HG03354 (cell line): Measurements from ENCODE around the gene WDR74.

ENCODE experiments used
- ATAC-seq: cut with Tn5 transposase; IDR thresholded peaks from one replicate; pipeline ENCODE4 v1.9.1; 2021; ENCODE audit warnings: mild to moderate bottlenecking; ENCODE audit not compliant: unreplicated experiment, poor library complexity, severe bottlenecking

WDR74 gene

DNA sequence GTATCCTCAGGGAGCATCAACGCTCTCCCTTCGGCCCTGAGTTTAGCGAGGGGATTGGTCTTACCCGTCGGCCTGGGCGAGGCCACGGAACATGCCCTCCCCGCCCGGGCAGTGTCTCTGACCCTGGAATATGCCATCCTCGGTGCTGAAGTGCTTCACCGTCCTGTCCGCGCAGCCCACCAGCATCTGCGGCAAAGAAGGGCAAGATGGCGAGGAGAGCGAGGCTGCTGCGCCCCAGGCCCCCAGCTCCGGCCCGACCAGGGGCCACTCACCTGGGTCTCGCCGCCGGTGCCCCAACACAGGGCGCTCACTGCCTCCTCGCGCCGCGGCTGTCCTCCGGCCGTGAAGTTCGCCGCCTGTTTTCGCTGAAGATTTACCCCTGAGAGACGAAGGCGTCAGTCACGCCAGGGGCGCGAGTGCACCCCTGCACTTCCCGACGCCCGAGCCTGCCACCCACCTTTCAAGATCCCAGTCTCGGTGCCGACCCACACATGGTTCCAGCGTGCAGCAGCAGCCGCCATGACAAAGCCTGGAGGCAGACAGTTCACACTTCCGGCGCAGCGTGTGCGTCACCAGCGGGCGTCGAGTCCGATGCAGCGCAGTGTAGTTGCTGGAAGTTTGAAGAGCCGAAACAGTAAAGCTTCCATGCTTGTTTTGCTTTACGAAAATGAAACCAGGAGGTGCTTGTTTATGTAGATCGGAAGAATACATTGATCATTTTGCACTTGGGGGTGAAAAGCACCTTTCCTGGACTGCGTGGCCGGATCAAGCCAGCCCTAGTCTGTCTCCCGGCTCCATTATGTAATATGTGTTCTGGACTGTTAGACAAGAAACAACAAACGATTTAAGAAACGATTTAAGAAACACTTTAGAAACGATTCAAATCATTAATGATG, at the start of gene WDR74:
Gene WDR74 (minus strand): TSS at position 541 of the 896 bp plus-strand sequence. CDS start 20 bp downstream, at position 521.
- ATAC-seq: peak; percentile 49

DNA sequence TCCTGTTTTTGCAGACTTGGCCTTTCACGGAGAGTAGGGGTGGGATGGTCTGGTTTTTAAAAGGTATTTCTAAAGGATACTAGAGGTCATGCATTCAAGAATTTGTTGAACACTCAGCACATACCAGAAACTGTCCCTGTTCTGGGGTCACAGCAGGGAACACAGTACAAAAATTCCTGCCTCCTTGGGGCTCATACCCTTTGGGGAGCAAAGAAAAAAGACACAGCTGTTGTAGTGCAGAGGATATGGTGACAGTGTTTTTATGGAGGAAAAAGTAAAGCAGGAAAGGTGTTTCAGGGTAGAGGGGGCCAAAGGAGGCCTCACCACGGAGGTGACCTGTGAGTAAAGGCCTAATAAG, 49.7 kb upstream of the WDR74 start:
- no peak for ATAC-seq

DNA sequence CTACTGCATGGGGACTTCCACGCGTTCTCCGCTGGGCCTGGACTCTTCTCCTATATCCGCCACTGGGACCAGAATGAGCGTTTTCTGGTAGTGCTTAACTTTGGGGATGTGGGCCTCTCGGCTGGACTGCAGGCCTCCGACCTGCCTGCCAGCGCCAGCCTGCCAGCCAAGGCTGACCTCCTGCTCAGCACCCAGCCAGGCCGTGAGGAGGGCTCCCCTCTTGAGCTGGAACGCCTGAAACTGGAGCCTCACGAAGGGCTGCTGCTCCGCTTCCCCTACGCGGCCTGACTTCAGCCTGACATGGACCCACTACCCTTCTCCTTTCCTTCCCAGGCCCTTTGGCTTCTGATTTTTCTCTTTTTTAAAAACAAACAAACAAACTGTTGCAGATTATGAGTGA, 49.0 kb upstream of the WDR74 start:
- ATAC-seq: no peak

DNA sequence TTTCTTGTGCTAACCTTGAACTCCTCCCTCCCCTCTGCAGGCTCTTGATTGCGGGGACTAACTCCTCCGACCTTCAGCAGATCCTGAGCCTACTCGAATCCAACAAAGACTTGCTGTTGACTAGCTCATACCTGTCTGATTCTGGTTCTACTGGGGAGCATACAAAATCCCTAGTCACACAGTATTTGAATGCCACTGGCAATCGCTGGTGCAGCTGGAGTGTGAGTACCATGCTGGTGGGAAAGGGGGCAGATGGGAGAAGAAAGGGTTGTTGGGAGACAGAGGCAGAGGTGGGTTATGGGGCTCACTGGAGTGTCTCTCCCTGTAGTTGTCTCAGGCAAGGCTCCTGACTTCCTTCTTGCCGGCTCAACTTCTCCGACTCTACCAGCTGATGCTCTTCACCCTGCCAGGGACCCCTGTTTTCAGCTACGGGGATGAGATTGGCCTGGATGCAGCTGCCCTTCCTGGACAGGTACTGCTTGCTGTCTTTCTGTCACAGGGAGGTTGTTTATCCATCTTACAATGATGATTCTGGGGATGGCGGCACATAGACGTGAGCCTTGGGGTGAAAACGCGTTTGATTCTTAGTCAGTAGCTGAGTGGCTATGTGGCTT, 45.9 kb upstream of the WDR74 start:
- ATAC-seq: no peak

DNA sequence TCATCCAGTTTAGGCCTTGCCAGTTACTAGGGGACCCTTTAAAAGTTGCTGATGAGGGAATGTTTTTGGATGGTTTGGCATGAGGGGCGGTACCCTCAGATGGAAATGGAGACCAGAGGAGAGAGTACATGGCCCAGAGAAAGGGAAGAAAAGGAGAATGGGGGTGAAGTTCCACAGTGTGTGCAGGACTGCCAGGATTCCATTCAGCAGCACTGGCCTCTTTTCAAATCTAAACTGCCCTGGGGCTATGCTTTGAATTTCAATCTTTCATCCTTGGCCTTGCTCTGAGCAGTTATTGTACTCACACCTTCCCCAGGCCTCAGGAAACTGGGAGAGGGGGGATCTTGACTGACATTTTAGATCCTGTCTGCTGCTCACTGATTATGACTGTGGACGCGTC, 44.3 kb upstream of the WDR74 start:
- ATAC-seq: no peak

DNA sequence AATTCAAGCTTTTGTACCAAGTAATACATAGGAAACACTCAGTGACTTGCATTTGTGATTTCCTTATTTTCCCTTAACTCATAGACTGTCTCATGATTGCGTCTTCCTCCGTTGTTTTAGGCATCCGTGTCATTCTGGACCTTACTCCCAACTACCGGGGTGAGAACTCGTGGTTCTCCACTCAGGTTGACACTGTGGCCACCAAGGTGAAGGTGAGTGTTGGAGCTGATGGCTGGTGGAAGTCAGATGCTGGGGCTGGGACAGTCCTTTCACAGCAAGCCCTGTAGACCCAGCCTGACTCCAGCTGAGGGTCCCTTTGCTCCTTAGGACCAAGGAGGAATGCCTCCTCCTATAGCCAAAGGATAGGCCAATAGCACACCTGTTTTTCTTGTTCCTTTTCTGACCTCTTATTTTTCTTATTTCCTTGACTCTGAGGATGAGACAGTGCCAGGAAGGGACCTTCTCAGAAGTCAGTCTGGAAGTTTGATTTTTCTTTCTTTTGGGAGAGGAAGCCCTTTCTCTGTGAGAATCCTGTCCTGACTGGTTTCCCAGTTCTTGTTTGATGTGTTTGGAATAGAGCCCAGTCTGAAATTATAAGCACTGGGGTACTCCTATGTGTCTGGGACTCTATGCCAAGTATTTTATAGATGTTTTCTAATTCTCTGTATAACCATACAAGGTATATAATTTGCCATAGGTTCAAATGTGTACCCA, 43.6 kb upstream of the WDR74 start:
- no peak for ATAC-seq

DNA sequence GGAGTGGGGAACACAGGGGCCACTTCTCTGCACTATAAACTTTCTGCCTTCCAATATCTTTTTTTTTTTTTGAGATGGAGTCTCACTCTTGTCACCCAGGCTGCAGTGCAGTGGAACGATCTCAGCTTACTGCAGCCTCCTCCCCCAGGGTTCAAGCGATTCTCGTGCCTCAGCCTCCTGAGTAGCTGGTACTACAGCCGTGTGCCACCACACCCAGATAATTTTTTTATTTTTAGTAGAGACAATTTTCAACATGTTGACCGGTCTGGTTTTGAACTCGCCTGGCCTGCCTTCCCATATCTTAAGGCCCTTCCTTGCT, 43.0 kb upstream of the WDR74 start:
- no peak for ATAC-seq

DNA sequence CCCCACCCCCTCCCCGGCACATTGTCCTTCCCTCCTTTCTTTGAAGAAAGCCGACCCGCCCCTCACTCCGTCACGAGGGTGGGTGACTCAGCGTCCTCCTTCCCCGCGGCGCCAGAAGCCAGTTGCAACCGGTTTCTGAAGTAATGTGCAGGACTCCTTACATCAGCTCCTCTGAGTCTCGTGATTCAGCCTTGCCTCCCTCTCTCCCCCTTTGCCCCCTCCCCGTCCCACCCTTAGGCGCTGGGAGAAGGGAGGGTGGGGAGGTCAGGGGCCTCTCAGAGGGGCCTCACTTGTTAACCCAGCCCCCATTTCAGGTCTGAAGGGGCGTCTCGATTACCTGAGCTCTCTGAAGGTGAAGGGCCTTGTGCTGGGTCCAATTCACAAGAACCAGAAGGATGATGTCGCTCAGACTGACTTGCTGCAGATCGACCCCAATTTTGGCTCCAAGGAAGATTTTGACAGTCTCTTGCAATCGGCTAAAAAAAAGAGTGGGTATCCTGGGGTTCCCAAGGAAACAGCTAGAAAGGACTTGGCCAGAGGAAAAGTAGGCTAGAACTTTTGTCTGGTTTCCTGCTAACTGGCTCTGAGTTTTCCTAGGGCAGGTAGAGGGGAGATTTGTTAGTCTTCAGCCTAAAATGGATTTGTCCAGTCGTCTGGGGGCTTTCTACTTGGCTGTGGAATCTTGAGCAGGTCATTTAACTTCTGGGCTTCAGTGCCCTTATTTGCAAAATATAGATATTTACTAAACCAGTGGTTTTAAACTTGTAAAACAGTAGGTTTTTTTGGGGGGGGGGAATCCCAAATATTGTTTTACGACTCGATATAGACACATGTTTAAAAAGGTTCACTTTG, 42.4 kb upstream of the WDR74 start:
- peak; percentile 55 for ATAC-seq

DNA sequence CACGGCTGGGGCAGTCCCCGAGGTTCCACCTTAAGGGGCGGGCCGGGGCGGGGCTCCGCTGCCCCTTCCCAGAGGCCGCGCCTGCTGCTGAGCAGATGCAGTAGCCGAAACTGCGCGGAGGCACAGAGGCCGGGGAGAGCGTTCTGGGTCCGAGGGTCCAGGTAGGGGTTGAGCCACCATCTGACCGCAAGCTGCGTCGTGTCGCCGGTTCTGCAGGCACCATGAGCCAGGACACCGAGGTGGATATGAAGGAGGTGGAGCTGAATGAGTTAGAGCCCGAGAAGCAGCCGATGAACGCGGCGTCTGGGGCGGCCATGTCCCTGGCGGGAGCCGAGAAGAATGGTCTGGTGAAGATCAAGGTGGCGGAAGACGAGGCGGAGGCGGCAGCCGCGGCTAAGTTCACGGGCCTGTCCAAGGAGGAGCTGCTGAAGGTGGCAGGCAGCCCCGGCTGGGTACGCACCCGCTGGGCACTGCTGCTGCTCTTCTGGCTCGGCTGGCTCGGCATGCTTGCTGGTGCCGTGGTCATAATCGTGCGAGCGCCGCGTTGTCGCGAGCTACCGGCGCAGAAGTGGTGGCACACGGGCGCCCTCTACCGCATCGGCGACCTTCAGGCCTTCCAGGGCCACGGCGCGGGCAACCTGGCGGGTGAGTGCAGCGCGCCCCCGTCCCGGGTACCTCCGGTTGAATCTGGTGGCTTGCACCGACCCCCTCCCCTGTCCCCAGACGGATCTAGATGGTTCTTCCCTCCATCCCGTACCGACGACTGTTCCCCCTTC, 41.6 kb upstream of the WDR74 start, which contains the start of gene SLC3A2:
Gene SLC3A2 (plus strand): TSS at position 94 of the 776 bp plus-strand sequence. CDS start 128 bp downstream, at position 222.
- ATAC-seq: peak; percentile 78

DNA sequence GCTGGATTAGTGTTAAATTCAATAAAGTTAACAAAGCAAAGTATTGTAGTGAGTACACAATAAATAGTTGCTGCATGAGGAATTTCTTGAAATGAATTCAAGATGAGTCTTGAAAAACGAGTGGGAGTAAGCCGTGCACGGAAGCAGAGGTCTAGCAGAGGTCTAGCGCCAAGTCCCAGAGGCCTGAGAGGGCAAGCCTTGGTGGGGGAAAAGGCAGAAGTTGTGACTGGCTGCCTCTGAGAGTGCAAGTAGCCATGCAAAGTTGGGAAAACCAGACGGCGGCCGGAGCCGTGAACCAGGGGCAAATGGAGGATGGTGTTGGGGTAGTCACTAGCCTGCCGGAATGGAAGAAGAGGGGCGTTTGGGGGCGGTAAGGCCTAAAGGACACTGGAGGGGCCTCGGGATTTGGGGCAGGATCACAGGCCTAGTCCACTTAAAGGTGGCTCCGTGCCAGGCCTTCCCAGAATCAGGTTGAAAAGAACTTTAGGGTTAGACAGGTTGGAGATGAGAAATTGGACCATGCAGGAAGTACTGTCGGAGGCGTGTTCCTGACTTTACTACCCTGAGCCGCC, 40.9 kb upstream of the WDR74 start:
- peak; percentile 23 for ATAC-seq

DNA sequence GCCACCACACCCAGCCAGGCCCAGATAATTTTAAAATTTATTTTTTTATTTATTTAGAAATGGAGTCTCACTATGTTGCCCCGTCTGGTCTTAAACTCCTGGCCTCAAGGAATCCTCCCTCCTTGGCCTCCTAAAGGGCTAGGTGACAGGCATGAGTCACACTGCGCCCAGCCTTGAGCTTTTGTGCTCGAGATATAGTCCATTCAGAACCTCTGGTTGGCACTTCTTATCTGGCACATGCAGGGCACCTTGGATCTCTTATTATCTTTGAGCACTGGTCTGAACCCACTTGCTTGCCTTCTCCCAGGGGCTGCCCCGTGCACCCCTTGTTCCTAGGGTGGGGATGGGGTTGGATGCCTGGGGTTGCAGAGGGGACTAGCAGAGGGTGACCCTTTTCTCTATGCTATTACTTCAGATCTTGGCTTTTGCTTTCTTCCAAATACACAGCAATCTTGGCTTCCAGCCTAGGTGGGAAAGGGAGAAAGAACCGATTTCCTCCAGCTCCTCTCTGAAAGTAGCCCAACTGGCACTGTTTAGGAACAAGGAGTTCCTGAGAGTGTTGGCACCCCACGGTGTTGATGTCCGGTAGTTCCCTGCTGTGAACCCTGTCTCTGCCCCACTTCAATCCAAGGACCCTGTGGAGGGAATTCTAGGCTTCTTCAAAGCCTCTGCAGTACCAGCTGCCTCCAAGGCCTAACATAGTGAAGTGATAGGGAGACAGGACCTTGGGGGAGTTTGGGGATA, 40.0 kb upstream of the WDR74 start:
- ATAC-seq: no peak

DNA sequence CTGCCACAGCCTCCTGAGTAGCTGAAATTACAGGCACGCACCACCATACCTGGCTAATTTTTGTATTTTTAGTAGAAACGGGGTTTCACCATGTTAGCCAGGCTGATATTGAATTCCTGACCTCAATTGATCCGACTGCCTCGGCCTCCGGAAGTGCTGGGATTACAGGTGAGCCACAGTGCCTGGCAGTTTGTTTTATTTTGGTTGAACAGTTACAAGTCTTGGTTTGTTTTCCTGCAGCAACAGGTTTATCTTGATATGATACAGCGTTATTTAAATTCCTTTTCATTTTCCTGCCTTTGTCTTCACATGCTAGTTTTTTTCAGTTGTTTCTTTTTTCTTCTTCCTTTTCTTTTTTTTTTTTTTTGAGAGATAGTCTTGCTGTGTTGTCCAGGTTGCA, 37.3 kb upstream of the WDR74 start:
- no peak for ATAC-seq

DNA sequence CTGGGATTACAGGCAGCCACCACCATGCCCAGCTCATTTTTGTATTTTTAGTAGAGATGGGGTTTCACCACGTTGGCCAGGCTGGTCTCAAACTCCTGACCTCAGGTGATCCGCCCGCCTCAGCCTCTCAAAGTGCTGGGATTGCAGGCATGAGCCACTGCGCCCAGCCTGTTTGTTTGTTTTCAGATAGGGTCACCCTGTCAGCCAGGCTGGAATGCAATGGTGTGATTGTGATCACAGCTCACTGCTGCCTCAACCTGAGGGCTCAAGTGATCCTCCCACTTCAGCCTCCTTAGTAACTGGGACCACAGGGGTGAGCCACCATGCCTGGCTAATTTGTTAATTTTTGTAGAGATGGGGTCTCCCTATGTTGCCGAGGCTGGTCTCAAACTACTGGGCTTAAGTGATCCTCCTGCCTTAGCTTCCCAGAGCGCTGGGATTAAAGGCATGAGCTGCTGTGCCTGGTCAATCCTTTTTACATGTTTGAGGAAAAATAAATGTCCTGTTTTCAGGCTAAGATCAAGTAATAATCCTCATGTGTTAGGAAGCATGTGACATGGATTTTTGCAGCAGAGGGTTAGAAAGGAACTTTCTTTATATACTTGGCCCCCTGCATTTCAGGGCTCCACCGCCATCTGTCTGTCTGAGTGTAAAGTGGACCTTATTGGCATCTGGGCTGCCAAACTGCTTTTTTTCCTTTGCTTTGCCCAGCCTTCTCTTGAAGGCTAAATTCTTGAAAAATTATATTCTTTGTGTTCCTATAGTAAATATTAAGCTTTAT, 36.5 kb upstream of the WDR74 start:
- ATAC-seq: no peak

DNA sequence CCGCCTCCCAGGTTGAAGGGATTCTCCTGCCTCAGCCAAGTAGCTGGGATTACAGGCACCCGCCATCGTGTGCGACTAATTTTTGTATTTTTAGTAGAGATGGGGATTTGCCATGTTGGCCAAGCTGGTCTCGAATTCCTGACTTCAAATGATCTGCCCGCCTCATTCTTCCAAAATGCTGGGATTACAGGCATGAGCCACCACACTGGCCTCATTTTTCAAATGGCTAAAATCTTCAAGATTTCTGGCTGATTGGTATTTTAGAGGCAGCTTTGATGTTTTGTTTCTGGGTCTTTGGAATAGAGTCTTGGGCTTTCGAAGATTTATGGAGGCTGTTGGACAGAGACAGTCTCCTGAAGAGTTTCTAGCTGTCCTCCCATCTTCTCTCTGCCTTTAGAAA, 35.5 kb upstream of the WDR74 start:
- no peak for ATAC-seq

DNA sequence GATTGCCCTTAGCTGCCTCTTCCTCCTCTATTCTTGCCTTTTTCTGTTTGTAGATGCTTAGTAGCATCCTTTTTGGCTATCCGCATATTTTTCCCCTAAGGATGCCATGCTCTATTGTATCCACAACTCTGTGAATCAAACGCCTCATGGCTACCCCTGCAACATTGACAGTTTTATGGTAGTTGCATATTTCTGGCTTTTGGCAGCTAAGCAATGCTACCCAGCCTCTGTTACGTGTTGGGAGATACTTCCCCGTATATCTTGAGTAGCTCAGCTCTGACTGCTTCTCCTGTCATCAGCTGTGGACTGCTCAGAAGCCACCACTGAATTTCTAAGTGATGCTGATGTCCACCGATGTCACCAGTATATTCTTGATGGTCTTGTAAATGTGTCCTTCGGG, 26.2 kb upstream of the WDR74 start:
- no peak for ATAC-seq

DNA sequence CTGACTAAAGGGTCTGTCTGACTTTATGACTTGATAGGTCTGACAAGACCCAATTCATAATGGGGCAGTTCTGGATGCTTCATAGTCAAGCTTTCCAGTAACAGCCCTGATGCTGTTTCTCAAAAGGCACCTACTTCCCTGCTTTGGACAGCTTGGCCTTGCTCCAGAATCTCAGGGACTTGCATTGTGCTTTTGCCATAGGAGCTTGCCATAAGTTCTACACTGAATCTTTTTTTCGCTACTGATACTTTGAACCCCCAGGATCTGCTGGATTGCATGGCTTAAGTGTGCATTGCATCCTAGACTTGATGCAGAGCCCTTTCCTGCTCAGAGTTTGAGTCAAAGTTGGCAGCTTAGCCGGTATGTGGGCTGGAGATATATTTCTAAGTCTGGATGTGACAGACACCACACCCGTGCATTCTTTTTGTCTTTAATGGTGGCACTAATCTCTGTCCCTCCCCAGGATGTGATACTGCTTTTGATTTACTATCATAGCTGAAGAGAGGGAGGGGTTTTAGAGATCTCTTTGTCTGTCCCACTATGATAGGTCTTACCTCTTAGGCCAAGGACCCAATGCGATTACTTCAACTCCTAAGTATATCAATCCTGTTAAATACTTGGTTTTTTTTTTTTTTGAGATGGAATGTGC, 24.4 kb upstream of the WDR74 start:
- ATAC-seq: no peak
